HEK293 (cell line): ENCODE results near the gene ATP4A.

Source experiments
- CTCF ChIA-PET: fragments of 350-600 bp; formaldehyde crosslinking; extraction: SDS; loops from one replicate; lab custom pipeline; 2021; ENCODE audit warnings: antibody characterized with exemption; lab: Yijun Ruan, JAX
- POLR2A ChIA-PET: fragments of 300-600 bp; formaldehyde crosslinking; extraction: SDS; loops from one replicate; lab custom pipeline; 2020; ENCODE audit warnings: antibody characterized with exemption, inconsistent platforms; lab: Yijun Ruan, JAX
- H3K27ac ChIP-seq: fragments of 200-500 bp; sonication (Bioruptor generic); 2 replicates; pipeline ENCODE4 v1.5.1; 2014; ENCODE audit warnings: low read depth, low read length, control low read depth, inconsistent platforms; ENCODE audit errors: extremely low read depth
- H3K36me3 ChIP-seq, 2 experiments: fragments of 200-500 bp in 1 of 2; sonication (Bioruptor generic) in 1 of 2; 1 replicate in 1 of 2; 2 replicates in 1 of 2; pipeline ENCODE4 v1.5.1; 2014 to 2017; ENCODE audit warnings: inconsistent platforms in 2 of 2, low read length in 2 of 2; ENCODE audit not compliant: control insufficient read depth in 2 of 2, insufficient read depth in 1 of 2
- H3K4me1 ChIP-seq: fragments of 200-500 bp; sonication (Bioruptor generic); 2 replicates; pipeline ENCODE4 v1.5.1; 2014; ENCODE audit warnings: mild to moderate bottlenecking, low read length, inconsistent platforms; ENCODE audit not compliant: control insufficient read depth, insufficient read depth
- H3K4me3 ChIP-seq: 2 replicates; pipeline ENCODE4 v1.5.1; 2011; ENCODE audit warnings: low read depth, mild to moderate bottlenecking, control low read depth, low read length, moderate library complexity
- H3K9me3 ChIP-seq: fragments of 200-500 bp; sonication (Bioruptor generic); 2 replicates; pipeline ENCODE4 v1.5.1; 2014; ENCODE audit warnings: low read depth, low read length, inconsistent platforms; ENCODE audit not compliant: control insufficient read depth, insufficient read depth
- BCL11B ChIP-seq: fragments of 450-650 bp; formaldehyde crosslinking; IDR thresholded peaks from 2 replicates; pipeline ENCODE4 v1.5.1; 2016; ENCODE audit warnings: low read depth, missing biosample characterization, missing genetic modification characterization
- GFI1B ChIP-seq: fragments of 450-650 bp; formaldehyde crosslinking; IDR thresholded peaks from 2 replicates; pipeline ENCODE4 v1.5.1; 2016; ENCODE audit warnings: missing biosample characterization, missing genetic modification characterization
- INSM2 ChIP-seq: fragments of 450-650 bp; formaldehyde crosslinking; IDR thresholded peaks from 2 replicates; pipeline ENCODE4 v1.5.1; 2016; ENCODE audit warnings: missing biosample characterization, missing genetic modification characterization
- KLF16 ChIP-seq: fragments of 450-650 bp; formaldehyde crosslinking; IDR thresholded peaks from 2 replicates; pipeline ENCODE4 v1.5.1; 2017; ENCODE audit warnings: missing biosample characterization, missing genetic modification characterization
- KLF17 ChIP-seq: fragments of 450-650 bp; formaldehyde crosslinking; IDR thresholded peaks from 2 replicates; pipeline ENCODE4 v1.5.1; 2016; ENCODE audit warnings: missing biosample characterization, missing genetic modification characterization
- REPIN1 ChIP-seq: fragments of 450-650 bp; formaldehyde crosslinking; IDR thresholded peaks from 2 replicates; pipeline ENCODE4 v1.5.1; 2017; ENCODE audit warnings: missing biosample characterization, missing genetic modification characterization, low read depth
- SCRT2 ChIP-seq: fragments of 450-650 bp; formaldehyde crosslinking; IDR thresholded peaks from 2 replicates; pipeline ENCODE4 v1.5.1; 2016; ENCODE audit warnings: missing biosample characterization, missing genetic modification characterization
- SP2 ChIP-seq: fragments of 450-650 bp; formaldehyde crosslinking; IDR thresholded peaks from 2 replicates; pipeline ENCODE4 v1.5.1; 2016; ENCODE audit warnings: missing biosample characterization, missing genetic modification characterization
- TSHZ1 ChIP-seq: fragments of 450-650 bp; formaldehyde crosslinking; IDR thresholded peaks from 2 replicates; pipeline ENCODE4 v1.5.1; 2016; ENCODE audit warnings: missing biosample characterization, missing genetic modification characterization, borderline replicate concordance
- ZBTB10 ChIP-seq: fragments of 450-650 bp; formaldehyde crosslinking; IDR thresholded peaks from 2 replicates; pipeline ENCODE4 v1.5.1; 2016; ENCODE audit warnings: missing biosample characterization, missing genetic modification characterization
- ZBTB11 ChIP-seq: fragments of 450-650 bp; formaldehyde crosslinking; conservative IDR thresholded peaks from 2 replicates; pipeline ENCODE4 v1.5.1; 2016; ENCODE audit warnings: low read depth, missing biosample characterization, missing genetic modification characterization
- ZBTB17 ChIP-seq: fragments of 450-650 bp; formaldehyde crosslinking; IDR thresholded peaks from 2 replicates; pipeline ENCODE4 v1.5.1; 2016; ENCODE audit warnings: missing biosample characterization, missing genetic modification characterization
- ZBTB48 ChIP-seq: fragments of 450-650 bp; formaldehyde crosslinking; IDR thresholded peaks from 2 replicates; pipeline ENCODE4 v1.5.1; 2016; ENCODE audit warnings: missing biosample characterization, missing genetic modification characterization
- ZNF10 ChIP-seq: fragments of 450-650 bp; formaldehyde crosslinking; IDR thresholded peaks from 2 replicates; pipeline ENCODE4 v1.5.1; 2017; ENCODE audit warnings: missing biosample characterization, missing genetic modification characterization
- ZNF2 ChIP-seq: fragments of 450-650 bp; formaldehyde crosslinking; IDR thresholded peaks from 2 replicates; pipeline ENCODE4 v1.5.1; 2016; ENCODE audit warnings: missing biosample characterization, missing genetic modification characterization
- ZNF324 ChIP-seq: fragments of 450-650 bp; formaldehyde crosslinking; IDR thresholded peaks from 2 replicates; pipeline ENCODE4 v1.5.1; 2016; ENCODE audit warnings: missing biosample characterization, missing genetic modification characterization
- ZNF548 ChIP-seq: fragments of 450-650 bp; formaldehyde crosslinking; IDR thresholded peaks from 2 replicates; pipeline ENCODE4 v1.5.1; 2016; ENCODE audit warnings: missing biosample characterization, missing genetic modification characterization
- ZNF580 ChIP-seq: fragments of 450-650 bp; formaldehyde crosslinking; IDR thresholded peaks from 2 replicates; pipeline ENCODE4 v1.5.1; 2016; ENCODE audit warnings: missing biosample characterization, missing genetic modification characterization
- ZNF629 ChIP-seq: fragments of 450-650 bp; formaldehyde crosslinking; IDR thresholded peaks from 2 replicates; pipeline ENCODE4 v1.5.1; 2017; ENCODE audit warnings: missing biosample characterization, missing genetic modification characterization
- ZNF658 ChIP-seq: fragments of 450-650 bp; formaldehyde crosslinking; IDR thresholded peaks from 2 replicates; pipeline ENCODE4; 2016; ENCODE audit warnings: missing biosample characterization, missing genetic modification characterization
- ZNF792 ChIP-seq: fragments of 450-650 bp; formaldehyde crosslinking; IDR thresholded peaks from 2 replicates; pipeline ENCODE4 v1.5.1; 2016; ENCODE audit warnings: missing biosample characterization, missing genetic modification characterization

ATP4A gene

GRCh38 chr19:35545001-35545854 is 18.2 kb downstream of the ATP4A start, which contains the start of gene TMEM147:
TMEM147 (plus strand) TSS chr19:35545626; CDS start chr19:35545740, 114 bp downstream.
- H3K27ac ChIP-seq, result peak within 1 kb of the TSS; percentile 94
- peaks cover 16% of the 10 kb centered on the region for H3K4me1 ChIP-seq
- no peaks in the 10 kb centered on the region for H3K9me3 ChIP-seq
- ChIA-PET POLR2A (interaction anchor here (1.0 to 2.6 kb wide), 6 partner anchors 10 to 595 kb away, joined by 3 to 14 read pairs (median 4); partner anchors contain the start of genes CAPNS1 and COX6B1), CTCF (interaction anchor here (0.6 to 2.5 kb wide), 6 partner anchors 11 to 193 kb away, joined by 3 to 17 read pairs (median 5); no protein-coding TSS in a partner anchor)
- H3K4me3 ChIP-seq, result peak within 1 kb of the TSS; percentile 62
- peaks cover 50 to 62% of the 10 kb centered on the region in 2 experiments for H3K36me3 ChIP-seq
- TF ChIP-seq ZNF658 (peak; percentile 71; the same call in 1 of the 2 replicates), SCRT2 (peak; percentile 34; the same call in 1 of the 2 replicates), BCL11B (tag by site-specific recombination) (peak; percentile 94), ZNF324 (0 out of 2 replicates have a peak, but pooled peaks have one; percentile 80), INSM2 (peak; percentile 27; the same call in 1 of the 2 replicates), ZNF548 (tag by site-specific recombination) (peak; percentile 27; the same call in 1 of the 2 replicates), KLF16 (tag by site-specific recombination) (peak; percentile 83; the same call in 1 of the 2 replicates), TSHZ1 (tag by site-specific recombination) (peak; percentile 51; the same call in 1 of the 2 replicates), ZBTB10 (tag by site-specific recombination) (peak; percentile 89), ZBTB48 (peak; percentile 35), ZBTB17 (peak; percentile 54), ZBTB11 (tag by site-specific recombination) (peak; percentile 92), KLF17 (tag by site-specific recombination) (peak; percentile 94), ZNF792 (tag by site-specific recombination) (0 out of 2 replicates have a peak, but pooled peaks have one; percentile 75), ZNF2 (tag by site-specific recombination) (peak; percentile 82; the same call in 1 of the 2 replicates), ZNF580 (no peak; the same call in 1 of the 2 replicates), GFI1B (tag by site-specific recombination) (peak; percentile 34; the same call in 1 of the 2 replicates), REPIN1 (no peak; the same call in 1 of the 2 replicates), ZNF10 (tag by site-specific recombination) (peak; percentile 71), ZNF629 (tag by site-specific recombination) (peak; percentile 98), SP2 (peak; percentile 89)
